ENCODE data around the gene SETD2. TPM values are rescaled to one million over a fixed set of nuclear protein-coding genes. Genes with fewer than 3 reads are reported as not detected.

SETD2 gene
- total RNA-seq, 4 donors from 2014 or later: 58.5 to 81.7 (median 65.9) TPM

- no peak for TF ChIP-seq CTCF (IDR thresholded peaks at IDR 0.05; ENCODE audit: low read depth)
Measured at GRCh38 chr3:46986782-46987310, 177.1 kb downstream of the SETD2 start.

- TF ChIP-seq CTCF (IDR thresholded peaks at IDR 0.05; ENCODE audit: low read depth): no peak
Measured at GRCh38 chr3:46986055-46986730, 177.7 kb downstream of the SETD2 start.

GRCh38 chr3:46985588-46985987 is 178.3 kb downstream of the SETD2 start:
- no peak for TF ChIP-seq CTCF (IDR thresholded peaks at IDR 0.05; ENCODE audit: low read depth)

GRCh38 chr3:46984591-46985459 is 179.1 kb downstream of the SETD2 start:
- no peak for TF ChIP-seq CTCF (IDR thresholded peaks at IDR 0.05; ENCODE audit: low read depth)

GRCh38 chr3:46982546-46982945 is 181.4 kb downstream of the SETD2 start:
- TF ChIP-seq CTCF (IDR thresholded peaks at IDR 0.05; ENCODE audit: low read depth): no peak

- no peak for TF ChIP-seq CTCF (IDR thresholded peaks at IDR 0.05; ENCODE audit: low read depth)
Measured at GRCh38 chr3:46981932-46982471, 181.9 kb downstream of the SETD2 start.

- no peak for TF ChIP-seq CTCF (IDR thresholded peaks at IDR 0.05; ENCODE audit: low read depth)
Measured at GRCh38 chr3:46979958-46980497, 183.9 kb downstream of the SETD2 start.

Data from subcutaneous adipose tissue (tissue), 4 donors.